ENCODE results near the gene VIT.

VIT gene

DNA sequence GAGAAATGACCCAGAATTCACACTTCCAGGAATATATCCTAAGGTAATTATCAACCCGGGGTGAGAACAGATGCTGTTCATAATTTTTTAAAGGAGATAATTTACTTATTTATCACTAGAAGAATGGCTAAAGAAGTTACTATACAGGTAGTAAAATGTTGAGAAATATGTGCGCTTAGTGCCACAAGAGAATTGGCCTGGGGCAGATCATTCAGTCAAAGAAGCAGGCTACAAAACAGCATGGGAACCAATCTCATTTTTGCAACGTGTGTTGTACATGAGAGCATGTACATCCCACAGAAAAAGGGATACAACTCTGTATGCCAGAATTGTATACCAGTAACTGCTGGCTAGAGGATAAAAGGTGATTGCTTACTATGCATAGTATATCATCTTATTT lies 75.2 kb downstream of the VIT start:
- no peak for DNase-seq

DNA sequence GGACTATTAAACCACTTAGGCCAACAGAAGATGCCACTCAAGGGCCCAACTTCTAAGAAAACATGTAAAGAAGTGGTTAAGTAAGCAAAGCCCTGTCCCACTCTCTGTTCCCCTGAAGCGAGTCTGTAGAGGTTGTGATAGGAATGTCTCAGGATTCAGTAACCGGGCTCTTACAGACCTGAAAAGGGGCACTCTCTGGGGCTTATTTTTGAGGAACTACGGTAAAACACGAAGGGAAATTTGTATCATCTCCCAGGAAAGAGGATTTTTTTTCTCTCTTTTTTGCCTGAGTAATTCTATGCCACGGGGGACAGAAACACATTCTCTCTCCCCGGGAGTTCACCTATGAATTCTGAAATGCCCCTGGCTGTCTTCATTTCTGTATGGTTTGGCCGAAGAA lies 77.4 kb downstream of the VIT start:
- DNase-seq, result no peak

DNA sequence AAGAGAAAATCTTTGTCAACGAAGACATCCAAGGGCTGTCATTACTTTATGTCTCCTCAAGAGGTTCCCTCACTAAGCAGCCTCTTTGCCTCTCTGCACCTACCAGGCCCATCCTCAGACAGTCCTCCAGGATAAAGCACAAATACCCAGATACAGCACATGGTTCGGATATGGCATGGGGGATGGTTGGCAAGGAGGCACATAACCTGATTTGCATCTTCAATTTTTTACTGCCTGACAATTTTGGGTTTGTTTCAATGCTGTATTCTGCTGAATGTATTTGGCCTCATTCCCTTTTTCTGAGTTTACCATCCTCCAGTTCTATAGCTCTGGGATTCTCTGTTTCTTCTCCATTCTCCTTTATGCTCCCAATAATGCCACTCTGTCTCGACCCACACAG lies 78.8 kb downstream of the VIT start:
- DNase-seq, result no peak

DNA sequence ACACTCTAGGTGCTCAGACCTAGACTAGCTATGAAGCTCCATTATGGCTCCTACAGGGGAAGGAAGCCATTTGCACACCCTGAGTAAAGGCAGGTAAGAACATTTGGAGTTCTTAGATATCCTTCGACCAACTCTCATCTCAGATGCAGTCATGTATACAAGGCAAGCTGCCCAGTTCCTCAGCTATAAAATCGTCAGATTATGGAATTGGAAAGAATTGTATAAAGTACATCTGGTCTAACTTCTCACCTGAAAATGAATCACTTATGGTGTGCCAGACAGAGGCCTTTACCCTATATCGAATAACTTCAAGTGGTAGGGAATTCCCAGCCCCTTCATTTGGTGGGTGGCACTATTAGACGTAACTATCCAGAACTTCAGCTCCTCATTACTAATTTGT lies 79.3 kb downstream of the VIT start:
- no peak for DNase-seq

DNA sequence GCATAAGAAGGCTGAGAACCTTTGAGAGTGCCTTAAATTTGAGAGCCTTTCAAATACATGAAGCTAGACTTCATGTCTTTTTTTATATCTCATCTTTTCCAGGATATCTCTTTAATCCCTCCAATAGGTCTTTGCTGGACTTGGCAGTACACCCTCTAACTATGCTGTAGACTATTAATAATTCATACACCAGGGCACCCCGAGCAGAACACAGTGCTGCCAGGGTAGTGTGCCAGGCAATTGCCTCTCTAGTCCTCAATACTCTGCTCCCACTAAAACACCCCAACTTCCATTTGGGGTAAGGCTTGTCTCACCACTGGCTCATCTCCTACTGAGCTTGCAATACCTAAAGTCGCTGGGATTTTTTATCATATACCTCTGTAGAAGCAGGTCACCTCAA lies 80.8 kb downstream of the VIT start:
- DNase-seq, result no peak

DNA sequence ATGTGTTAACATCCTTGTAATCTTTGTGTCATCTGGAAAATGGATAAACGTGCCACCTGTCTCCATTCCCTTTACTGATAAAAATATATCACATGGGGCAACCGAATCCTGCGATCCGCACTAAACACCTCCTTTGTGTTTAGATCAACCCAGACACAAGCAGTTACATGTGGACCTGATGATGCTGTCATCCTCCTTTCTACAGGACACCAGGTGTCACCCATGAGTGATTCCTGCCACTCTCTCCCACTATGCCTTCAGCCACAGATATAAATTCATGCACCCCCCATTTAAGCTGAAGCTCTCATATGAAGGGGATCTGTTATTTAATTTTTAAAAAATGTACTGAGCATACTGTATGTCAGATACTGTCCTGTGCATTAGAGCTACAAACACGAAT lies 81.3 kb downstream of the VIT start:
- DNase-seq, result no peak

DNA sequence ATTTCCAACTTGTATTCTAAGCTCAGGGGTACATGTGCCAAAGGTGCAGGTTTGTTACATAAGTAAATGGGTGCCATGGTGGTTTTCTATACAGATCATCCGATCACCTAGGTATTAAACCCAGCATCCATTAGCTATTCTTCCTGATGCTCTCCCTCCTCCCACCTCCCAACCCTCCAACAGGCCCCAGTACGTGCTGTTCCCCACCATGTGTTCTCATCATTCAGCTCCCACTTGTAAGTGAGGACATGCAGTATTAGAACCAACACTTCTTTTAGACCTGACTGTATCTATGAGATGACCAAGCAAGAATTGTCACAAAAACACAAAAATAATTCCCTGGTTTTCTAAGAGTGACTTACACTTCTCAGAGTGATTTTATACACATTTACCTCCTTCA lies 83.0 kb downstream of the VIT start:
- no peak for DNase-seq

DNA sequence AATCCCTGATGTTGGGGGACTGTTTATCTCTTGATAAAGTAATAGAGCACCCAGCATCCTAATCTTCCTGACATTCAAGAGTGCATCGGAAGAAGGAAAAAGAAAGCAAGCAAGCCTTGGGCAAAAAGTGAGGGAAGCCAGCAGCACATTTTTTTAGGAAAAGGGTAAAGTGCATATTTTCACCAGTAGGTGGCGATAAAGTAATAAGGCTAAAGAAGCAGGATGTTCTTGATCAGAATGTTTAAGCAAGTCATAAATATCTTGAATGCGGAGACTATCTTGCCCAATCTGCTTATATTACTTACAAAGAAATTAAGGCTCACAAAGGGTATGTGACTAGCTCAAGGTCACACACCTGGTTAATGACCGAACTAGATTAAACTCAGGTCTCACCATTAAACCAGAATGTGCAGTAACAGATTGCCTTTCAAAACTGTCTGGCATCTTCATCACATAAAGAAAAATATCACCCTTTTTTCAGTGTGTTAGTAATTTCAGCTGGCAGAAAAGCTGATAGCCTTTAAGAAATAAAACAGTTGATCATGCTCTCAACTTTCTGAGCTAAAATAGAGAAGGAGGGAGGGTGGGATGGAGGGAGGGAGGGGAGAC lies 83.8 kb downstream of the VIT start:
- DNase-seq, result peak; percentile 78

DNA sequence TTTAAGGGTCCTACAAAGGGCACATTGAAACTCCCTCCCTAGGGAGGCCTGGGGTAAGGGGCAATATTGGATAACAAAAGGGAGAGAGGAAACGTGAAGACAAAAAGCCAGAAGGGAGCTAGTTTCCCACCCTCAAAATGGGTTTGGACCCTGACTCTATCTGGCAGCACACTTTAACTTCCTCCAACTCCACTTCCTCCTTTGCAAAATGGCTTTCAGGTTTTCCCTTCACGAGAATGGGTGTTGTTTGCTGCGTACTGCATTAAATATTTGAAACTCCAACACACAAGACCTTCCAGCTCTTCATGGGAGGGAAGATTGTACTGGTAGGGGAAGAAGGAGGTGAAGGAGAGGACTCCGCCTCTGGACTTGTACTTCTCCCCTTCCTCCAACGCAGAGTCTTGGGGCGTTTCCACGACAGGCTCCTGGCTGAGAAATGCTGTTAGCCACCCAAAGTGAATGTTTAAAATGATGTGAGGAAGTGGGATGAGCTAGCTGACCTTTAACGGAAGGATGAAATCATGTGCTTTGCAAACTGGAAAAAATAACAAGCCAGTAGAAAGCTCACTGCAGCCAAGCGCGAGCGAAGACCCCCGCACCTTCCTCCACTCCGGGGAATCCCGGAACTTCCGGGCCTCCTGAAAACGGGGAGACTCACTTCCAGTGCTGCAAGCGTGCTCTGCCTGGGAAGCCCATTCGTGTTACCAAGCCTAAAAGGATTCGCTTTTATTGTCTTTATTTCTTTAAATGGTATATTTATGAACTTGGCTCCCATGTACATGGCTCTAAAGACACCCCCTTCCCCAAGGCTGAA lies 85.6 kb downstream of the VIT start:
- no peak for DNase-seq

DNA sequence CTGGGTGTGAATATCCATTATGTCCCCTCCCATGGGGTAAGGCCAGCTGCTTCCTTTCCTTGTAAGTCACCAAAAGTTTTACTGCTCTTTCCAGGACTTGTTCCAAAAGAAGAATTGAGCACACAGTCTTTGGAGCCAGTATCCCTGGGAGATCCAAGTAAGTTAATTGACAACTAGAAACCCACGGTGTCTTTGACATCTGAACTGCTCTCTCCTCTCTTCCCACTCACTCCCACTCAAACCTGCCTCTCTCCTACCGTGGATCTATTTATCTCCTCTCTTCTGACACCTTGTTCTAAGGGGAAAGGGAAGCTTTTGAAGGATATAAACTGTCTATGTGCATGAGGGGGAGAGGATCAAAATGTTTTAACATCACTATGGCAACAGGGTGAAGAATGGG lies 86.7 kb downstream of the VIT start:
- DNase-seq, result no peak

DNA sequence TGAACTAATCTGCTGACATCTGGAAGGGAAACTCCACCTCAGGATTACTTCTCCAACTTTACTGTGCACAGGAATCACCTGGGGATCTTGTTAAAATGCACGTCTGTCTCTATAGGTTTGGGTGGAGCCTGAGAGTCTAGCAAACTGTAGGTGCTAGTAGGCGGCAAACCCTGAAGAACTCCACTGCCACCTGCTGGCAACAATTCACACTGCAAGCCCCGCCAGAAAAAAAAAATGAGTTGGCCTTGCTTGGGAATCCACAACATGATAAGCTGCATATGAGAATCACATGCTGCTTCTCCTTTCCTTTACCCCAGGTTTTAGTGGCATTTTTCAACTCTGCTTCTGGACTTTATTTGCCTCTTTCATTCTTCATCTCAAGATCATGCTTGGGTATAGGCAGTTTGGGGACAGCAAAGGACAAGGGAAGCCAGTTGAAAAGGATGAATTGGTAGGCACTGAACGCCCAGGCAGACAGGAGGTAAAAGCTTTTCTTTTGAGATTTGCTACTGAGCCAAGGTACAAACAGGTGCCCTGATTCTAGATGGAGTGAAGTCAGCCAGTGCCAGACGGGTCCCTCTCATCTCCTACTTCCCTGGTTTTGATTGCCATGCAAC lies 88.8 kb downstream of the VIT start:
- peak; percentile 91 for DNase-seq

DNA sequence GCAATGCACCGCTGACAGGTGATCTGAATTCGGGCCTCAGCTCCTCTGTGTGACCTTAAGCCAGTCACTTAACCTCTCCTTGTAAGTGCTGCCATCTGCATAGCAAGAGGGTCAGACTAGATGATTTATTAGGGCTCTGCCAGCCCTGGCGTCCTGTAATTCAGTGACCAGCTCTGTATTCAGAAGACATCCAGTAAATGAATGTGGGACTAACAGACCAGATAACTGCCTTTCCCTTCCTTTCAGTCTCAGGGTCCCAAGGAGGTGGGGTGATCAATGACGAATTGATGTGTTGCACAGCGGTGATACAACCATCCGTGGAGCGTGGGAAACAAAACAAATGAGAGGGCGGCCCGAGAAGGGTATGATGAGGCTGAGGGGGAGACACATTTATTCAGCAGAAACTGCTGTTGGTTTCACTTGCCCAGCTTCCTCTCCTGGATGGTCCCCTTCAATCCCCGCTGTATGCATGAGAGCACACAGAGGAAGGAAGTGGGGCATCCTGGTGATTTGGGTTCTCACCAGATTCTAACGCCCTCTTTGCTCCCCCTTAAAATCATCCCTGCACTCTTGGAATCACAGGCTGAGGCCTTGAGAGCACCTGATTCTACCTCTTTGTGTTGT lies 92.8 kb downstream of the VIT start:
- DNase-seq, result no peak

DNA sequence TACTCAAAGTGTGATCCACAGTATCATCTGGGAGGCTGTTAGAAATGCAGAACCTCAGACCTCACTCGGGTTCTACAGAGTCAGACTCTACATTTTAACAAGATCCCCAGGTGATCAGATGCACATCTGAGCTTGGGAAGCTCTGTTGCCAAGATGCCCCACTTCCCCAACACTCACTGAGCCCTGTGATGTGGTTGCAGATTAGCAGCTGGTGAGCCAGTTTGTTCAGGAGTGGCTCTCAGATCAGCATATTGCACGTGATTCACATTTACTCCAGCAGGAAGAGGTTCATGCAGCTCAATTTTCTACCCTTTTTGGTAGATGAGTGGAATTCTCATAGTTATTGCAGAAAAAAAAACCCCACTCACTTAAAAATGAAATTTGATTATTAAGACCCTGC lies 96.4 kb downstream of the VIT start:
- peak; percentile 8 for DNase-seq

DNA sequence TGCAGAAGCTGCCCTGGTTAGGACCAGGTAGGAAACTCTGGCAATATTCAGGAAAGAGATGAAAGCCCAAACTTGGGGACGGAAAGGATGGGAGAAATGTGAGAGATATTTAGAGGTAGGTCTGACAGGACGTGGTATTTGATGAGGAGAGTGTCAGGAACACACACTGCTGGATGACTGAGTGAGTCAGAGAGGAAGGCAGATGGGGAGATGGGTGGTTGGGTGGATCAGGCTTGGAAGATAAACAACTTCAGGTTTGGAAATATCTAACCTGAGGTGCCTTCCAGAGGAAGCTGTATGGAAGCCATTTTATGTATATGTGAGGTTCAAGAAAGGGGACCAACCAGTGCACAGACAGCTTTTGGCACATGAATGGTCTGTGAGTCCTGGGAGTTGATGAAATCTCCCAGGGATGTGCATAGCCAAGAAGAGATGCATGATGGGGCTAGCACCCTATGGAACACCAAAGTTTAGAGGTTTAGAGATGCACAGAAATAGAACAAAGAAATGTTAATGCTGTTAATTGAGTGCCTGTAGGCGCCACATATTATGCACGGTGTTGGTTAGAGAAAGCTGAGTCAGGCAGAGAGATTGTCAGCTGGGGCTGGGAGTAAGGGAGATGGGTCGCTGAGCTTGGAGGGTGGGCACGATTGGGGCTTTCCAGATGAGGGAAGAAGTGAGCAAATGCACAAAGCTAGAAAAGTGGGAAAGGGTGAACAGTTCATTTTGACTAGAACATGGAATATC lies 101.0 kb downstream of the VIT start:
- DNase-seq, result no peak

DNA sequence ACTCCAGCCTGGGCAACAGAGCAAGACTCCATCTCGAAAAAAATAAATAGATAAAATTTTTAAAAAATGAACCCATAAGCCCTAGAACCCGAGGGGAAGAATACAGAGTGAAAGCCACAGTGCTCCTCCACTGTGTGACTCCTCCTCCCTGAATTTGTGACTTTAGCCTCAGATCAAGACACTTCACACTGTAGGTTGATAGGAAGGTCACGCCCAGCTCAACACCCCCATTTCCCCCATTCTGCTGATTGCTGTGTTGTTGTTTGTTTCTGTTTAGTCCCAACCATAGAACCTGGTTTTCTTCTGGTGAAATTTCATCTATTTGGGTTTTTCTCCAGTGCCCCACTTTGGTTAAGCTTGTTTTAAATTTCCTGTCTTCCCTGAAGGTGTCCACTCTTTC lies 102.2 kb downstream of the VIT start:
- DNase-seq, result no peak

DNA sequence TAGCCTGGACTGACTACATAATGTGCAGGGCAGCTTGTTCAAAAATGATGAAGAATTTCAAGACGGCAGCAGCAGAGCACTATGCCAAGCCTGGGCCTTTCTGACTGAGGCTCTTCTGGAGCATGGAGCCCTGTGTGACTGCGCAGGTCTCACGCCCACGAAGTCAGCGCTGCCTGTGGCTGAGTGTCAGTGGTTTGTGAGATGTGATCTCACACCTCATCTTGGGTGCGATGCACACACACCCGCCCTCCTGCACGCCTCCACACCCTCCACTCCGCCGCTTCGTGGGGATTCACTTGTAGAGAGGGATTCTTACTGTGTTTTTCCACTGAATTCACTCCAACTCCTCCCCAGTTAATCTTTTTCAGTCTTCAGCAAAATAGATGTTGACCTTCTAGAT lies 103.9 kb downstream of the VIT start:
- DNase-seq, result no peak

DNA sequence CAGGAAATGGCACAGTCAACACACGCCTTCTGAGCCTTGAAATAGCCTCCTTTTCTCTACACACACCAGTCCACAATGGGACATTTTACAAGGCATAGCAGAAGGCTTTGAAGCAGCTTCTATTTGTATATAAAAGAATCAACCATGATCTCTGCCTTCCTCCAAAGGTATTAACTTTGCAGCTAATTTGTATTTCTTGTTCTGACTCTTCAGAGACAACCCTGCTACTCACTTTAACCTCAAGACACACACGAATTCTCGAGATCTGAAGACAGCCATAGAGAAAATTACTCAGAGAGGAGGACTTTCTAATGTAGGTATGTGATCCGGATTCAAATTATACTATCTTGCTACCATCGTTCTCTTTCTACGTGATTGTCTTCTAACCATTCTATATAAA lies 104.6 kb downstream of the VIT start:
- no peak for DNase-seq

DNA sequence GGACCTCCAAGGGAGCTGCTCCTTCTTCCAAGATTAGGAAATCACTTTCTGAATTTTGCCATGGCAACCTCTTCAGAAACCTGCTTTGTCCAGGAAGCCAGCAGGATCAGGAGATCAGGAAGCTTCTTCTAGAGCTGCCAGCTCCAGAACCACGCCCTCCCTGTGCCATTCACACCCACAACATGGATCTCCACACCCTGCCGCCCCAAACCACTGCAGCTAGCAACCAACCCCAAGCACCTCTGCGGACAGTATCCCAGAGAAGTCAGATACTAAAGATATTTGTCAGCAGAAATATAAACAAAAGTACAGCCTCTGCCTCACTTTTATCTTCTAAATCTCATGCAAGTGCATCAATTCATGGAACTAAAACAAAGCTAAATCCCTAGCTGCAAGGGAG lies 106.4 kb downstream of the VIT start:
- no peak for DNase-seq

DNA sequence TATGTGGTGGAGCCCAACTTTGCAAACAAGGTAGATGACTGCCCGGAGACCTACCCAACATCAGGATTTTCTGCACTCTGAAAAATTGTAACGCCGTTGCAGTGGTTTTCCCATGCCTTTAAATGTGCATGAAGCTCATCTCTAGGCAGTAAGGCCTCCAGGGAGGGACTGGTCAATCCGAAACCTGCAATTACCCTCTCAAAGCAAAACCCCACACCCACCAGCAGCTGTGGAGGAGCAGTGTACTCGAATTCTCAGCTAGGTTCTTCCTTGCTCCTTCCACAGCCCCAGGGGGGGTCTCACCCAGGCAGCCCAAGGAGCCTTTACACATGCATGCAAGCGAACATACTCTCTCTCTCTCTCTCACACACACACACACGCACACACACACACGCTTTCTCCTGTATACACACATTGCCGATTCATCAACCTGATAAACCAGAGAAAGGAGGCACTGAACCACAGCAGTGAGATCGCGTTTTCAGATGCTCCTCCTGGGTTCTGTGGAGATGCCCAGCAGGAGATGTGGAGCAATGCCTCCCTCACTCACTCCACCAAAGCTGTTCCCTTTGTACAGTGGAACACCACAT lies 109.2 kb downstream of the VIT start:
- no peak for DNase-seq

DNA sequence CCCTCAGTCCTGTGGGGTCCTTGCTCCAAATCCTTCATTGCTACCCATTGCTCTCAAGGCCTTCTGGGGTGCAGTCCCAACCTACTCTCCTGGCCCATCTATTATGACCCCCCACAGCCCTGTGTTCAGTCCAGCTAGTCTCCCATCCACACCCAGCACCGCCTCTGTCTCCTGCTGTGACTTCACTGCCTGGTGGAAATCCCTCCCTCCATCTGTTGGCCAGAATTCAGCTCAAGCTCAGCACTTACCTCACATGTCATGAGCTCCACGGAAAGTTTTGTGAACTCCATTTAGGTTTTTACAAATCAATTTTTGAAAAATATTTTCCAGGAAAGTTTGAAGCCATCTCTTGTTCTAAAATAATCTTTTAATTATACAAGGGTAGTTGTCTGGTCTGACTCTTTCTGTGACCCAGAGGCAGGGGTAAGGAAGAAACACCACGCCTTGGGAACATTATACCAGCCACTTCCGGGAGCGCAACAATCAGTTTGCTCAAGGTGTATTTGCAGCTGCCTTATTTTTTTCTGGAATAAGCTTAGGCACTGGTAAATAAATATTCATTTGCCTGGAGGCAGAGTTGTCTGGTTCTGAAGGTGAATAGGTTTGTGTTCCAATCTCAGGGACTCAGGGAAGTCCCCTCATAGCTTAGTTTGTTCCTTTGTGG lies 110.8 kb downstream of the VIT start:
- DNase-seq, result no peak

DNA sequence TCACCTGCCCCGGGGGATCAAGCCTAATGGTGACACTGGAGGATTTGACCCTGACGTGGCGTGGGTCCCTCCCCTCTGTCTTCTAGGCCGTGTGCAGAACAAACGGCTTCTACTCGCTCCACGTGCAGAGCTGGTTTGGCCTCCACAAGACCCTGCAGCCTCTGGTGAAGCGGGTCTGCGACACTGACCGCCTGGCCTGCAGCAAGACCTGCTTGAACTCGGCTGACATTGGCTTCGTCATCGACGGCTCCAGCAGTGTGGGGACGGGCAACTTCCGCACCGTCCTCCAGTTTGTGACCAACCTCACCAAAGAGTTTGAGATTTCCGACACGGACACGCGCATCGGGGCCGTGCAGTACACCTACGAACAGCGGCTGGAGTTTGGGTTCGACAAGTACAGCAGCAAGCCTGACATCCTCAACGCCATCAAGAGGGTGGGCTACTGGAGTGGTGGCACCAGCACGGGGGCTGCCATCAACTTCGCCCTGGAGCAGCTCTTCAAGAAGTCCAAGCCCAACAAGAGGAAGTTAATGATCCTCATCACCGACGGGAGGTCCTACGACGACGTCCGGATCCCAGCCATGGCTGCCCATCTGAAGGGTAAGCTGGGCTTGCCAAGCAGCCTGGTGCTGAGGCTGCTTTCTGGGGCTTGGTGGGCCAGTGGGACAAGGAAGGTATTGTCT lies 112.0 kb downstream of the VIT start:
- DNase-seq, result no peak

DNA sequence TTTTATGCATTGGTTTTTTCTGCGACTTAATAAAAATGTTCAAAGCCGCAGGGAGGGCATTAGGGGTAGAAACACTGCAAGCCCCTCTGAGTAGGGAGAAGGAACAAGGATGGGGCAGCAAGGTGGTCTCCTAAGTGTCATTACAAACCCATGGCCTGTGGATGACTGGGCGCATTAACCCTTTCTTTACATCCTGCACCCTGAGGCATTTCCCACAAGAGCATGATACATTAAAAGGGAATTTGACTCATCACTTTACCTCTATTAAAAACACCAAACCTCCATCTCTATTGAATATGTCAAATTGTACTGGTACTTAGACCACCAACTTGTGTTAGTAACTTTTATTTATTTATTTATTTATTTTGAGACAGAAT lies 112.5 kb downstream of the VIT start:
- no peak for DNase-seq

All from OCI-M1 (cell line).